Smooth muscle cell (in vitro differentiated cells): ENCODE data around the gene IER3IP1. TPM values are rescaled to one million over a fixed set of nuclear protein-coding genes. Genes with fewer than 3 reads are reported as not detected.

Experiments
- DNase-seq: peaks from one replicate; lab custom pipeline; 2025; ENCODE audit not compliant: unreplicated experiment; lab: John Stamatoyannopoulos, UW
- H2AFZ ChIP-seq: fragments of 200-600 bp; sonication (generic); 2 replicates; pipeline ENCODE4 v1.6.0; 2016; ENCODE audit warnings: antibody characterized with exemption, low read depth, mild to moderate bottlenecking
- H3F3A ChIP-seq: fragments of 200-600 bp; sonication (generic); 2 replicates; pipeline ENCODE4 v1.6.0; 2017; ENCODE audit warnings: antibody characterized with exemption, low read depth
- H3K27ac ChIP-seq: fragments of 200-600 bp; sonication (generic); 2 replicates; pipeline ENCODE4 v1.5.1; 2016; ENCODE audit warnings: low read depth, mild to moderate bottlenecking
- H3K27me3 ChIP-seq: fragments of 200-600 bp; sonication (generic); 2 replicates; pipeline ENCODE4 v1.6.1; 2016; ENCODE audit warnings: low read depth, mild to moderate bottlenecking
- H3K36me3 ChIP-seq: fragments of 200-600 bp; sonication (generic); 2 replicates; pipeline ENCODE4 v1.5.1; 2016; ENCODE audit warnings: low read depth
- H3K4me1 ChIP-seq: fragments of 200-600 bp; sonication (generic); 2 replicates; pipeline ENCODE4 v1.5.1; 2016; ENCODE audit warnings: low read depth
- H3K4me2 ChIP-seq: fragments of 200-600 bp; sonication (generic); 2 replicates; pipeline ENCODE4 v1.6.0; 2016; ENCODE audit warnings: mild to moderate bottlenecking
- H3K4me3 ChIP-seq: fragments of 200-600 bp; sonication (generic); 2 replicates; pipeline ENCODE4 v1.5.1; 2016; ENCODE audit warnings: mild to moderate bottlenecking
- H3K79me2 ChIP-seq: fragments of 200-600 bp; sonication (generic); 2 replicates; pipeline ENCODE4 v1.6.0; 2016; ENCODE audit warnings: low read depth, mild to moderate bottlenecking
- H3K9ac ChIP-seq: fragments of 200-600 bp; sonication (generic); 2 replicates; pipeline ENCODE4 v1.6.0; 2016; ENCODE audit warnings: low read depth
- H3K9me3 ChIP-seq: fragments of 200-600 bp; sonication (generic); replicated peaks from 2 replicates; pipeline ENCODE4 v1.5.1; 2016; ENCODE audit warnings: low read depth
- H4K20me1 ChIP-seq: fragments of 200-600 bp; sonication (generic); 2 replicates; pipeline ENCODE4 v1.6.0; 2016; ENCODE audit warnings: low read depth
- WGBS: methylation state at CpG from one replicate; pipeline ENCODE4 v1.1.7; 2016; ENCODE audit warnings: low lambda C conversion rate; 5-methylcytosine and 5-hydroxymethylcytosine counted together
- polyA plus RNA-seq: library from polyadenylated mRNA; unstranded; fragments of >200 nt; fragmentation: Nextera tagmentation; extraction: Ambion mirVana; gene quantifications from 2 replicates; pipeline ENCODE4 v1.2.1, GENCODE V29; 2016
- total RNA-seq: library from RNA; depleted of rRNA; stranded (reverse); fragments of >200 nt; gene quantifications from 2 replicates; pipeline ENCODE4 v1.2.3, GENCODE V29; 2014
- TF ChIP-seq, protein P1 (sequence below): fragments of 200-600 bp; sonication (generic); IDR thresholded peaks from 2 replicates; pipeline ENCODE4 v1.5.1; 2017; ENCODE audit warnings: borderline replicate concordance, mild to moderate bottlenecking, antibody characterized with exemption; ENCODE audit not compliant: insufficient read depth, poor library complexity, severe bottlenecking

Gene IER3IP1
- total and polyA plus RNA-seq, 2 experiments from 2014 or later = 35.8 to 39.9 TPM

DNA sequence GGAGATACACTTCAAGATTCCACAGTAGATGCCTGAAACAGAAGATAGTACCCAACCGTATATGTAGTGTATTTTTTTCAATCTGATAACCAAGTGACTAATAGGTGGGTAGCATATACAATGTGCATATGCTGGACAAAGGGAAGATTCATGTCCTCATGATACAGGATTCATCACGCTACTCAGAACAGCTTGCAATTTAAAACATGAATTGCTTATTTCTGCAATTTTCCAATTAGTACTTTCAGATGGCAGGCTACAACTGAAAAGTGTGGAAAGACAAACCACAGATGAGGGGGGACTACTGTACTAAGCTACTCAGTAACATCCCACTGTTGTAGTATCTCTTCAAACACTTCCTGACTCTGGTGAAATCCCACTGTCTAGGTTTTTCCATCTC, 3.7 kb downstream of the IER3IP1 start:
- H2AFZ ChIP-seq = no peak overlapping the region
- no peak overlapping the region for H3K4me3 ChIP-seq
- H3K9ac ChIP-seq = no peak overlapping the region
- no peaks in the 10 kb centered on the region for H3F3A ChIP-seq
- no peak overlapping the region for H3K27ac ChIP-seq
- TF ChIP-seq, protein P1, sequence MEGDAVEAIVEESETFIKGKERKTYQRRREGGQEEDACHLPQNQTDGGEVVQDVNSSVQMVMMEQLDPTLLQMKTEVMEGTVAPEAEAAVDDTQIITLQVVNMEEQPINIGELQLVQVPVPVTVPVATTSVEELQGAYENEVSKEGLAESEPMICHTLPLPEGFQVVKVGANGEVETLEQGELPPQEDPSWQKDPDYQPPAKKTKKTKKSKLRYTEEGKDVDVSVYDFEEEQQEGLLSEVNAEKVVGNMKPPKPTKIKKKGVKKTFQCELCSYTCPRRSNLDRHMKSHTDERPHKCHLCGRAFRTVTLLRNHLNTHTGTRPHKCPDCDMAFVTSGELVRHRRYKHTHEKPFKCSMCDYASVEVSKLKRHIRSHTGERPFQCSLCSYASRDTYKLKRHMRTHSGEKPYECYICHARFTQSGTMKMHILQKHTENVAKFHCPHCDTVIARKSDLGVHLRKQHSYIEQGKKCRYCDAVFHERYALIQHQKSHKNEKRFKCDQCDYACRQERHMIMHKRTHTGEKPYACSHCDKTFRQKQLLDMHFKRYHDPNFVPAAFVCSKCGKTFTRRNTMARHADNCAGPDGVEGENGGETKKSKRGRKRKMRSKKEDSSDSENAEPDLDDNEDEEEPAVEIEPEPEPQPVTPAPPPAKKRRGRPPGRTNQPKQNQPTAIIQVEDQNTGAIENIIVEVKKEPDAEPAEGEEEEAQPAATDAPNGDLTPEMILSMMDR = no peak
- H4K20me1 ChIP-seq = peaks cover 78% of the 10 kb centered on the region
- WGBS = 59% methylated on average over 2 of the region's 2 CpGs
- no peaks in the 10 kb centered on the region for H3K27me3 ChIP-seq
- no peak overlapping the region for H3K4me2 ChIP-seq
- peaks cover 86% of the 10 kb centered on the region for H3K79me2 ChIP-seq
- peaks cover 9% of the 10 kb centered on the region for H3K4me1 ChIP-seq
- no peak for DNase-seq
- no peaks in the 10 kb centered on the region for H3K9me3 ChIP-seq
- no peaks in the 10 kb centered on the region for H3K36me3 ChIP-seq

DNA sequence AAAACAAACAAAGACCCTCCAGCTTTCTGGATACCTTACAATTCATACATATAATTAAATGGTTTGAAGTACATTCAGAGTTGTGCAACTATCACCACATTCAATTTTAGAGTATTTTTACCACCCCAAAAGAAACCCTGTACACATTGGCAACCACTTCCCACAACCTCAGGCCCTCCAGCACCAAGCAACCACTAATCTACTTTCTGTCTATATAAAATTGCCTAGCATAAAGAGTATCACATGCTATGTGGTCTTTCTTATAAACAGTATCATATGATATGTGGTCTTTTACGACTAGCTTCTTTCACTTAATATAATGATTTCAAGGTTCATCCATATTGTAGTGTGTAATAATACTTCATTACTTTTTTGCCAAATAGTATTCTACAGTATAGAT, 7.3 kb downstream of the IER3IP1 start:
- Histone ChIP-seq H3K4me2 (no peak overlapping the region), H4K20me1 (peaks cover 100% of the 10 kb centered on the region), H3K79me2 (peaks cover 100% of the 10 kb centered on the region), H2AFZ (no peak overlapping the region), H3K4me3 (no peak overlapping the region), H3K36me3 (no peaks in the 10 kb centered on the region), H3K27me3 (no peaks in the 10 kb centered on the region), H3F3A (no peaks in the 10 kb centered on the region), H3K27ac (no peak overlapping the region), H3K4me1 (no peaks in the 10 kb centered on the region), H3K9me3 (no peaks in the 10 kb centered on the region), H3K9ac (no peak overlapping the region)
- TF ChIP-seq, protein P1 = no peak
- no peak for DNase-seq
- WGBS = 93% methylated on average over 1 of the region's 1 CpG

DNA sequence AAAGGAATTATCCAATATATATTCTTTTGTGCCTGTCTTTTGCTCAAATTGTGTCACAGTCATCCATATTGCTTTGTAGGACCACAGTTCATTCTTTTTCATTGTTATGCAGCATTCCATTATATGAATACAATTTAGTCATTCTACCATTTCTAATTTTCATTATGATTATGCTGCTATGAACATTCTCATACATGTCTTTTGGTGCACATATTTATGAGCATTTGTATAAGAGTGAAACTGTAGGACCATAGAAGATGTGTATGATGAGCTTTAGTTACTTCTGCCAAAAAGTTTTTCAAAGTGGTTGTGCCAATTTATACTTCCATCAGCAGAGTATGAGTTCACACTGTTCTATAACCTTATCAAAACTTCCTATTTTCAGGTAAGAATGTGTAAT, 7.7 kb downstream of the IER3IP1 start:
- H4K20me1 ChIP-seq = peaks cover 100% of the 10 kb centered on the region
- no peaks in the 10 kb centered on the region for H3K9me3 ChIP-seq
- TF ChIP-seq, protein P1 = no peak
- H3K9ac ChIP-seq = no peak overlapping the region
- H3F3A ChIP-seq = no peaks in the 10 kb centered on the region
- peaks cover 2% of the 10 kb centered on the region for H3K4me1 ChIP-seq
- H3K79me2 ChIP-seq = peaks cover 100% of the 10 kb centered on the region
- no peak overlapping the region for H3K4me3 ChIP-seq
- no peak overlapping the region for H3K27ac ChIP-seq
- no peak overlapping the region for H2AFZ ChIP-seq
- no peaks in the 10 kb centered on the region for H3K36me3 ChIP-seq
- no peak overlapping the region for H3K4me2 ChIP-seq
- DNase-seq = no peak
- H3K27me3 ChIP-seq = no peaks in the 10 kb centered on the region

DNA sequence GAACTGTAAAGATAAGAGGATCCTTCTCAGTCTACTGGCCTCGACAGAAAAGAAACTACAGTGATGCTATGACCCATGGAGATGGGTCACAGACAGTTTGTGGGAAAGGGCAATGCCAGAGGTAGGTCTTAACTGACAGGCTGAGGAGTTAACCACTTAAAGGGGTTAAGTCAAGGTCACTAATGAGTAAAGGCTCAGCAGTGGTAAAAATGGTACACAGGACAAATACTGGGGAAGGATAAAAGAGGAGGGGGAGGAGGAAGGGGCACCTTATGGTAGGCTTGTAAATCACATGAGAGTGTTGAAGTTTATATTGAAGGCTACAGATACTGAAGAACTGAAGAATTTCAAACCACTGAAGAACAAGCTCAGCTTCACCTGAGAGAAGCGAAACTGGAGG, 9.9 kb downstream of the IER3IP1 start:
- Histone ChIP-seq H3K4me2 (no peak overlapping the region), H3F3A (no peaks in the 10 kb centered on the region), H3K4me3 (no peak overlapping the region), H3K4me1 (peaks cover 6% of the 10 kb centered on the region), H3K36me3 (no peaks in the 10 kb centered on the region), H3K9ac (no peak overlapping the region), H3K27me3 (no peaks in the 10 kb centered on the region), H2AFZ (no peak overlapping the region), H3K27ac (no peak overlapping the region), H4K20me1 (peaks cover 100% of the 10 kb centered on the region), H3K9me3 (no peaks in the 10 kb centered on the region), H3K79me2 (peaks cover 100% of the 10 kb centered on the region)
- DNase-seq = no peak
- 68% methylated on average over 2 of the region's 2 CpGs for WGBS
- TF ChIP-seq, protein P1 = no peak
